HG03520 (cell line): Measurements from ENCODE around the gene LRFN2.

Source experiments
- ATAC-seq: cut with Tn5 transposase; IDR thresholded peaks from one replicate; pipeline ENCODE4 v1.9.1; 2021; ENCODE audit warnings: mild to moderate bottlenecking, moderate library complexity; ENCODE audit not compliant: unreplicated experiment

LRFN2 gene

GRCh38 chr6:40520084-40520483 lies 67.1 kb downstream of the LRFN2 start:
- no peak for ATAC-seq

- no peak for ATAC-seq
Measured at GRCh38 chr6:40517654-40518053, 69.5 kb downstream of the LRFN2 start.

DNA sequence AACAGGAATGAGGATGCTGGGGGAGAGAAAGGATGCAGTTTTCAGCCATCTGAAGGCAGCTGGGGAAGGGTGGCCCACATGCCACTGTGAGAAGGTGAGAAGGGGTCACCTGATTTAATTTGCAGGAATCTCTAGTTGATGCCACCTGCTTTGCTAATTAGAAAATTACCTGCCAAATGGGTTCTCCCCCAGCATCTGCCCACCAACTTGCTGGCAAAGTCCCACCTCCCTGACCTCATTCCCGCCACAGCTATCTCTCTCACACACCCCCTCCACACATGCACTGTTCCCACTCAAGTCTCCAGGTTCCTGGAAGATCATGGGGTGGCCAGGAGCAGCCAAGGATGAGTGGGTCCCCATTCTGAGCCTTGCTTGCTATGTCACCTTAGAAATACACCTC lies 70.7 kb downstream of the LRFN2 start:
- ATAC-seq, result no peak

DNA sequence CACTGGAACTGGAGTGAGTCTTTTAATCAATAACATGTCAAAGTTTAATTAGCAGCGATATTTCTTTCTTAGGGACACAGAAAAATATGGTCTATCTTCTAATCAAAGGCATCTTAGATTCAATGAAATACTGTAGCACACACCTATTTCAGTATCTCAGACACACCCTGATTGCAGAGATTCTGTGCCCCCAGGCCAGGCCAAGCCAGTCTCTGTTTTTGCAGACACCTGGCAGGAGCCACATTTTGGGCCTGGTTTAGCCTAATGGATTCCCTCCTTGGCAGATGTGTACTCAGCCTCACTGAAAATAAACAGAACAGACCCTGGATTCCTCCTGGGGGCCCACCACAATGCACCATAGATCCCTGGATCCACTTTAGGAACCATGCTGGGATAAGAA lies 74.8 kb downstream of the LRFN2 start:
- ATAC-seq, result no peak

DNA sequence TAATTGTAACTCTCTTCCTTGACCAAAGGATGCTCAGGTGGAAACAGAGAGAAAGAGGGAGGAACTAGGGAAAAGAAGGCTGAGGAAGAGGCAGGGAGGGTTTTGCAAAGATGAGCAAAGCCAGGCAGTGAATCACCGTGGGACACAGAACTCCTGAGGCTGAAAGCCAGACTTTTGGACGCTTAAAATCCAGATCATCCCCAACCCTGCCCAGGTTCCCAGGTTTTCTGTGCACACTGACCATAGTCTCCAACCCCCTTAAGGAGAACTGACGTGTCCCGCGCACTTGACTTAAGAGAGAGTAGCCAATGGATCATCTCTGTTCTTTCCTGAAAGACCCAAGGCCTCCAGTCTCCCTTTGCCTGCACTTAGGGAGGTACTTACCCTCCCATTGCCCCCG lies 75.3 kb downstream of the LRFN2 start:
- no peak for ATAC-seq

GRCh38 chr6:40510442-40510841 lies 76.7 kb downstream of the LRFN2 start:
- ATAC-seq, result no peak

DNA sequence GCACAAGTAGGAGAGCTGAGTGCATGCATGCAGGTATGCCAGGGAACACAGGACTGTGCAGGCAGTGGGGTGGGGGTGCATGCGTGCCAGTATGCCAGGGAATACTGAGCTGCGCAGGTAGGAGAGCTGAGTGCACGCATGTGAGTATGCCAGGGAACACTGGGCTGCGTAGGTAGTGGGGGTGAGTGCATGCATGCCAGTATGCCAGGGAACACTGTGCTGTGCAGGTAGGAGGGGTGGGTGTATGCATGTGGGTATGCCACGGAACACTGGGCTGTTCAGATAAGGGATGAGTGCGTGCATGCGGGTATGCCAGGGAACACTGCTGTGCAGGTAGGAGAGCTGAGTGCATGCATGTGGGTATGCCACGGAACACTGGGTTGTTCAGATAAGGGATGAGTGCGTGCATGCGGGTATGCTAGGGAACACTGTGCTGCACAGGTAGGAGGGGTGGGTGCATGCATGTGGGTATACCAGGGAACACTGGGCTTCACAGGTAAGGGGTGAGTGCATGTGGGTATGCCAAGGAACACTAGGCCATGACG lies 77.4 kb downstream of the LRFN2 start:
- no peak for ATAC-seq

DNA sequence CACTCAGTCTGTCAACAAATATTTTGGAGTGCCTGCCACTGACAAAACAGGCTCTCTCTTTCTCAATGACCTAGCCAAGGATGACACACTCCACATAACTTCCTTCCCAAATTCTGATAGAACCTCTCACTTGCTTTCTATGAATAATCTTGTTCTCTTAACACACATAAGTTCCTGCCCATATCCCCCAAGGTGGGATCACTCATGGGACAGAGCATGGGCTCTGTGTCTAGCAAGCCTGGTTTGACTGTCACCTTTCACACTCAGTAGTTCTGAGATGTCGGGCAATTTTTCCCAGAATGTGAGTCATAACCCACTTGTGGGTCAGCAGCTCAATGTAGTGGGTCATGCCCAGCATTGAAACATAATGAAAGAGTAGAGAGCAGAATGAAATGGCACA lies 78.1 kb downstream of the LRFN2 start:
- no peak for ATAC-seq

DNA sequence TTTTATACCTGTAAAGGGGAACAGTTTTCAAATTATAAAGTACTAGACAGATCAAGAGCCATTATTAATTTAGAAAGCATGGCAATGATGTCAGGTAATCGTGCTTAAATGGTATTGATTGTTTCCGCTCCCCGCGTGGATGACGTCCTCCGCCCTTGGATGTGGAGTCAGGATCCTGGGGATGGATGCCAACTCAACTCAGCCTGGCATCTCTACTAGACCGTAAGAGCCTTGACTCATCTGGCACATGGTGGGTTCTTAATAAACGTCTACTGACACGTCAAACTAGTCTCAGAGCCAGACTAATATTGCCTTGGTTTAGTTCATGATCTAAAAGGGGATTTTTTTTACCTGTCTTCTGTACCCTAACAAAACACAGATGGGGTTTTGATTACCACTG lies 80.2 kb downstream of the LRFN2 start:
- ATAC-seq, result no peak

- ATAC-seq, result no peak
Measured at GRCh38 chr6:40505191-40505810, 81.9 kb downstream of the LRFN2 start.

DNA sequence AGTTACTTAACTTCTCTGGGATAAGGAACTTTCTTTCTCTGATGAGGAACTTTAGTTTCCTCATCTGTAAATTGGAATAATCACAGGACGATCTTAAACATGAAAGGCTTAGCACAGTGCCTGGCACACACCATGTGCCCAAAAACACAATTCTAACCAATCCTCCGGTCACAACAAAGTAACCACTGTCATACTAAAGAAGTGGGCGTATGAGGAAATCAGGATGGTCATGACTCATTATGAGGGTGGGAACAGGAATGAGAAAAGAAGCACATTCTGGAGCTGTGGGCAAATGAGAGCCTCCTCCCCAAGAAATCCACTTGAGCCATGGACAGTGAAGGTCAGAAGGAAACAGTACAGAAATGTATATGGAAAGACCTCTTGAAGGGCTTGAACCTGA lies 82.9 kb downstream of the LRFN2 start:
- ATAC-seq, result no peak

- ATAC-seq, result no peak
Measured at GRCh38 chr6:40500227-40500626, 86.9 kb downstream of the LRFN2 start.

GRCh38 chr6:40499215-40499614 lies 87.9 kb downstream of the LRFN2 start:
- no peak for ATAC-seq

- no peak for ATAC-seq
Measured at GRCh38 chr6:40498148-40498547, 89.0 kb downstream of the LRFN2 start.

DNA sequence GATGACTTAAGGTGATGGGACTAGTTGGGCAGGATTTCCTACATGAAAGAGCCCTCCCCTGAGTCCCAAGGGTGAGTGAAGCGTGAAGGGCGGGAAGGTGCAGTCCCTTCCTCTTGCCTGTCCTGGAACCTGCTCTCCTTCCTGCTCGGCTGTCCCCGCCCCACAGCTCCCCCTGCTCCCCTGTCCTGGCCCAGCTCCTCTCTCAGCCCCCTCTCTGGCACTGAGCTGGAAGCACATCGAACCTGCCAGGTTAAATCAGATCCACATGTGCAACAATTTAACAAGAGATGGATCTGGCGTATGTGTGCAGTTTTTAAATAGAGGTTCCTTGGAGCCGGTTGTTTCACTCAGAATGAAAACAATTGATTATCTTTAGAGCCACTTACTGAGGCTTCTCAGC lies 95.0 kb downstream of the LRFN2 start:
- no peak for ATAC-seq

DNA sequence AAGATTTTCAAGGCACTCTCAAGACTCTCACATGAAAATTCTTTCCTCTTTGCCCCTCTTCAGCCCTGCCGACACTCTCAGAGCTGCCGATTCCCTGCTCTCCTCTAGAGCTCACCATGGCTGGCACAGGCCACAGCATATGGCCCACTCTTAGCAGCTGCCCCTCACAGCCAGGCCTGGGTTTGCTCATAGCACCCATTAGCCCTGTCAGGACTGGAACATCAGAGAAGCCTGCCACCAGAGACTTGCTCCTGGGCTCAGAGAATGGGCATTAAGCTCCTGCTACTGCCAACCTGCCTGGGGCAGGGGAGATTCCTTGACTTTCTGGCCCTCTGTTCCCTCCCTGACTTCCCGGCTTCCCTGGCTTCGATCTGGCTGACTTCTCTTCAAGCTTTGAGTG lies 96.7 kb downstream of the LRFN2 start:
- no peak for ATAC-seq

DNA sequence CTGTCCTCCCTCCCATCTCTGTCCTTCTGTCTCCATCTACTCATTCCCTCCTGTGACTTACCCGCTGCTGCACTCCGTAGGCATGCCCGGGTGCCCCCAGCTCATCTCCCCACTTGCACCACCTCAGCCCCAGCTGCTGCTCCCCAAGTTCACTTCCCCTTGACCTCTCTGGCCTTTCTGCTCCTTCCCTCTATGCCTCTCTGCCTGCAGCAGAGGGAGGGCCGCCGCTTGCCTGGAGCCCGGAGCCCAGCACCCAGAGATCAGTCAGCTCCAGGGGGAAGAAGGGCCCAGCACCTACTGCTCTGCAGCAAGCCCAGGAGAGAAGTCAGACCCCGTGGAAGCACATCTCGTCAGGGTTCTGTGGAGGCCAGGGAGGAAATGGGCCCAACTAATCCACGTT lies 97.4 kb downstream of the LRFN2 start:
- no peak for ATAC-seq

DNA sequence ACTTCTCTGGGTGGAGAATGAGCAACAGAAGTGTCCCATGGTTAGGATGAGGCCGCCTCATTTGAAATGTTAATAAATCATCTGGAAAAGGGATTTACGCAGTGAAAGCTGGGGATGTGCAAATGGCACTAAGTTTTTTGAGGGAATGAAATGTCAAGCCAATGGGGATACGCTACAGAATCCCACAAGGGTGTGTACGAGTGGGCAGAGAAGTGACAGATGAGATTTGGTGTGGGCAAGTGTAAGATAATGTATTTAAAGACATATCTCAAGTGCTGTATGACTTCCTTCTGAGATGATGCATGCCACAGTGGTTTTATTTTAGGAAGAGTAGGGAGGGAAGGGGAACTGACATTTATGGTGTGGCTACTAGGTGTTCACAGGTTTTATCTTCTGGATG lies 100.6 kb downstream of the LRFN2 start:
- no peak for ATAC-seq

GRCh38 chr6:40485795-40486194 lies 101.4 kb downstream of the LRFN2 start:
- no peak for ATAC-seq

DNA sequence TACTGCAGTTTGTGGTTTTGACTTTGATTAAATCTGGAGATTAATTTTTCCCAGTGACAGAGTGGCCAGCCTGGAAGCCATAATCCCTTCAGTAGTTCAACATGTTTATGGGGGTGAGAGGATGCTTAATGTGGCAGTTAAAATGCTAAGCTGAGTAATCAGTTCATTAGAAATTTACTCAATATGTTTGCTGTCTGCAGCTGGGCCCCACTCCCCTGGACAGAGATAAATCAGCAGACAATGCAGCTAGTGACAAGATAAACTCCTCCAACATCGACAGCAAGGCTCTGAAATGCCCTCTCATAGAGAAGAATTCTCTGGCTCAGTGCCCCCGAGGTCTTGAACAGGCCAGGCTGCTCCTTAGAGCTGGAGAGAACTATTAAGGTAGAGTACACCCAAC lies 101.9 kb downstream of the LRFN2 start:
- no peak for ATAC-seq

DNA sequence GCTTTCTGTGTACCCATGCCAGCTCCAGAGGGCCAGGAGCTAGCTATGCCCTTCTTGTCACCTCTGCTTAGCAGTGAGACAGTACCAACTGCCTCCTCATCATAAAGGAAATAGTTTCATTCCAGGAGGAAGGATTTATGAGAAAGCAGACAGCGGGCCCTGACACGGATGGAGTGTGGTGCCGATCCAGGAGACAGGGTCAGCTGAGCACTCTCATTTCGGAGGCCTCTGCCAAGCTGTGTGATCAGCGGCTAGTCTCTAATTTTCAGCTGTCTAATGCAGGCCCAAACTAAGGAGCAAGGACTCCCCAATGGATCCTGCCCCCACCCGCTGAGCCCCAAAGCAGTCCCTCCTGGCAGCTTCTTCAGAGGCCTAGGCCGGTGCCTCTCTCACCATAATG lies 103.1 kb downstream of the LRFN2 start:
- no peak for ATAC-seq

- ATAC-seq, result no peak
Measured at GRCh38 chr6:40482532-40482931, 104.6 kb downstream of the LRFN2 start.

- no peak for ATAC-seq
Measured at GRCh38 chr6:40480678-40481077, 106.5 kb downstream of the LRFN2 start.
